ENCODE measurements around the gene DCTN3. TPM values are rescaled to one million over a fixed set of nuclear protein-coding genes. Genes with fewer than 3 reads are reported as not detected.

The DCTN3 gene
- total RNA-seq, result 72.2 TPM
- long read RNA-seq, transcript DCTN3-201 (7 exons, 808 nt), result major isoform, 59 of 65 reads
- long read RNA-seq, partial matches to known transcripts, result 2 of 65 reads
- long read RNA-seq, other reads (novel, unspliced or antisense), result 1 of 65 reads

DNA sequence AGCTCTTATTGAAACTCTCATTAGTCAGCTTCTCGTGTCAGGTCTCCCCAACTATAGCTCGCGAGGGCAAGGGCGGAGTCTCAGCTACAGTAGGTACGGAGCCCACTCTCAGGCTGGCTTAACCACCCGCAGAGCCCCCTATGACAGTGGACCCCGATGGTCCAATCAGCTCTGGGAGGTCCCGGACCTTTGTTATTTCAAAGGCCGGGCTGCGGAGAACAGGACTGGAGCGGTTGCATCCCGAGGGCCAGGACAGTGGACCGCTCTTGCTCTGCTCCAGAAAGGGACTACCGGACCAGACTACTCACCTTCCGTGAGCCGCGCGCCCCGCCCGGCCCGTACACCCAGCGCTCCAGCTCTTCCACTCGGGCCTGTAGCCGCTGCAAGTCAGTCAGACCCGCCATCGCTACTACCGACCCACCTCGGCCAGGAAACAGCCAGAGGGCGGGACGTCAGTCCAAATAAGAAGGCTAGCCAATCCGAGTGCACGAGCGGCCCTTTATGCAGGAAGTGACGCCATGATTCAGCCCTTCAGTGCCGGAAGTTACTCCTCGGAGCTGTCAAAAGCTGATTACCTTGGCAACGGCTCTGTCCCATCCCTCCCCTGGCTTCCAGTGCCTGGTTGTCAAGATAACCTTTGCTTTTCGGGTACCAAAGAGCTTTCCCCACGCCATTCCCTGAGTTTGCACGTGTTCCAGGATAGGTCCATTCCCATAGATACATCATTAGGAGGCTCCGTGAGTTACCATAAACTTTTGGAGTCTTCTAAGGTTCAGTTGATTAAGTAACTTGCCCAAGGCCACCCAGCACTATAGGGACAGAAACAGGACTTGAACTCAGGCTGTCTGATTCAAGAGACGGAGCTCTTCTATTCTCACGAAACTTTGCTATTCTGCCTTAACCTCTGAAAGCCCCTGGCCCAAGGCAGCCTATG, at the start of gene DCTN3:
Gene DCTN3, minus strand, starts transcription at position 435 of the 934 bp plus-strand sequence. Its CDS starts 31 bp downstream, at position 404.
- Histone ChIP-seq H3K27ac (peak within 1 kb of the TSS; percentile 76), H3K27me3 (ENCODE audit: low read depth) (peaks cover 38% of the 10 kb centered on the region), H3K9me3 (no peaks in the 10 kb centered on the region), H3K36me3 (peaks cover 35% of the 10 kb centered on the region), H3K4me1 (peaks cover 23% of the 10 kb centered on the region), H3K4me3 (peak within 1 kb of the TSS; percentile 97)
- TF ChIP-seq, protein P1, sequence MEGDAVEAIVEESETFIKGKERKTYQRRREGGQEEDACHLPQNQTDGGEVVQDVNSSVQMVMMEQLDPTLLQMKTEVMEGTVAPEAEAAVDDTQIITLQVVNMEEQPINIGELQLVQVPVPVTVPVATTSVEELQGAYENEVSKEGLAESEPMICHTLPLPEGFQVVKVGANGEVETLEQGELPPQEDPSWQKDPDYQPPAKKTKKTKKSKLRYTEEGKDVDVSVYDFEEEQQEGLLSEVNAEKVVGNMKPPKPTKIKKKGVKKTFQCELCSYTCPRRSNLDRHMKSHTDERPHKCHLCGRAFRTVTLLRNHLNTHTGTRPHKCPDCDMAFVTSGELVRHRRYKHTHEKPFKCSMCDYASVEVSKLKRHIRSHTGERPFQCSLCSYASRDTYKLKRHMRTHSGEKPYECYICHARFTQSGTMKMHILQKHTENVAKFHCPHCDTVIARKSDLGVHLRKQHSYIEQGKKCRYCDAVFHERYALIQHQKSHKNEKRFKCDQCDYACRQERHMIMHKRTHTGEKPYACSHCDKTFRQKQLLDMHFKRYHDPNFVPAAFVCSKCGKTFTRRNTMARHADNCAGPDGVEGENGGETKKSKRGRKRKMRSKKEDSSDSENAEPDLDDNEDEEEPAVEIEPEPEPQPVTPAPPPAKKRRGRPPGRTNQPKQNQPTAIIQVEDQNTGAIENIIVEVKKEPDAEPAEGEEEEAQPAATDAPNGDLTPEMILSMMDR (IDR thresholded peaks at IDR 0.05), result no peak
- DNase-seq (peak; percentile 96), ATAC-seq (peak; percentile 97 to 99)
- intact Hi-C loops (cut with DNase I), result no loop called here

DNA sequence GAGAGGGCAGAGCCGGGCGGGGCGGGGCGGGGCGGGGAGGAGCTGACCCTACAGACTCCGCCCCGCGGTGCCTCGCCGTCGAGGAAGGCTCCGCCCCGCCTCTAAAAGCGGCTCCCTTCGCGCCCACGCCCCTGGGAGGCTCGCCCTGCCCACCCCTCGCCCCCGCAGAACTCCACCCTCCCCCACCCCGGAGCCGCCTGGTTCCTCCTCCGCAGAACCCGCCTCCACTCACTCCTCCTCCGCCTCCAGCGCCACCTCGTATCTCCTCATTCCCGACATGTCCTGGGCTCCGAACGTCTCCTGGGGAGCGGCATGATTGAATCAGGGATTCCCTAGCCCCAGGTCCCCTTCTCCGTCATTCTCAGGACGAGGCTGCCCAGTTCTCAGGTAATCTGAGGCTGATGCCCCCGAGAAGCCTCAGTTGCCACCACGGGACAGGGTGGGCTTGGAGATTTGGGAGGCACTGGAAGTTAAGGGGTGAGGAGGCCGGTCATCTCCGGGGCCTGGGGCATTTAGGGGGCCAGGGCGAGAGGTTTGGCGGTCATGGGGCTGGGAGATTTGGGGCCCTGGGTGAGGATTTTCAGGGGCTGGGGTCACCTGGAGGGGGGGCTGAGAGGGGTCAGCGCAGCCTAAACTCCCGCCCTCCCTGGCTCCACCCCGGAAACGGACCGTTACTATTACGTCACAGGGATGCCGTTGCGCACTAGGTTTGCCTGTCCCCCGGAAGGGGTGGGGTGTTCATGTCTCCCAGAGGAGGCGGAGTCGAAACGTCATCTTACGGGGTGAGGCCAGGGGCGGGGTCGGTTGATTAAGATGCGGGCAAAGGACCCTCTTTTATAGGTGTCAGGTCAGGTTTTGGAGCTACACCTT, 45.3 kb upstream of the DCTN3 start:
- Histone ChIP-seq H3K4me3 (peak overlapping the region; percentile 69), H3K27me3 (ENCODE audit: low read depth) (no peaks in the 10 kb centered on the region), H3K27ac (peak overlapping the region; percentile 98), H3K36me3 (peaks cover 11% of the 10 kb centered on the region), H3K4me1 (peaks cover 24% of the 10 kb centered on the region), H3K9me3 (no peaks in the 10 kb centered on the region)
- TF ChIP-seq, protein P1 (IDR thresholded peaks at IDR 0.05), result no peak
- ATAC-seq, result peak; percentile 95
- intact Hi-C loops (cut with DNase I), result no loop called here
- DNase-seq, result peak; percentile 95

DNA sequence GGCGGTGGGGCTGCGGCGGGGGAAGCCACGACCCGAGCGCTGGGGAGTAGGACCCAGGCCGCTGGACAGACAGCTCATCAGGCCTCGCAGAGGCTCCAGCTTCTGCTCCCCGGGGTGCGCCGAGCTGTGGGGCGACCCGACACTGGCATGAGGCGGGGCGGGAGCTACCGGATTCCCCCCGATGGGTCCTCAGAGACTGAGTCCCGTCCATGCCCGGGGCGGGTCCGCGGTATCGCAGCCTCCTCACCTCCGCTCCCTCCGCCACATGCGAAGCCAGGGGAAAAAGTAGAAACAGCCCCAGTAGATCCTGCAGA, 44.7 kb upstream of the DCTN3 start:
- intact Hi-C loops (cut with DNase I), result no loop called here
- DNase-seq (no peak), ATAC-seq (peak; percentile 21)
- Histone ChIP-seq H3K36me3 (peaks cover 16% of the 10 kb centered on the region), H3K9me3 (no peaks in the 10 kb centered on the region), H3K4me1 (peaks cover 24% of the 10 kb centered on the region), H3K27me3 (ENCODE audit: low read depth) (no peaks in the 10 kb centered on the region), H3K27ac (peak overlapping the region; percentile 98), H3K4me3 (peak overlapping the region; percentile 69)
- TF ChIP-seq, protein P1 (IDR thresholded peaks at IDR 0.05), result no peak

DNA sequence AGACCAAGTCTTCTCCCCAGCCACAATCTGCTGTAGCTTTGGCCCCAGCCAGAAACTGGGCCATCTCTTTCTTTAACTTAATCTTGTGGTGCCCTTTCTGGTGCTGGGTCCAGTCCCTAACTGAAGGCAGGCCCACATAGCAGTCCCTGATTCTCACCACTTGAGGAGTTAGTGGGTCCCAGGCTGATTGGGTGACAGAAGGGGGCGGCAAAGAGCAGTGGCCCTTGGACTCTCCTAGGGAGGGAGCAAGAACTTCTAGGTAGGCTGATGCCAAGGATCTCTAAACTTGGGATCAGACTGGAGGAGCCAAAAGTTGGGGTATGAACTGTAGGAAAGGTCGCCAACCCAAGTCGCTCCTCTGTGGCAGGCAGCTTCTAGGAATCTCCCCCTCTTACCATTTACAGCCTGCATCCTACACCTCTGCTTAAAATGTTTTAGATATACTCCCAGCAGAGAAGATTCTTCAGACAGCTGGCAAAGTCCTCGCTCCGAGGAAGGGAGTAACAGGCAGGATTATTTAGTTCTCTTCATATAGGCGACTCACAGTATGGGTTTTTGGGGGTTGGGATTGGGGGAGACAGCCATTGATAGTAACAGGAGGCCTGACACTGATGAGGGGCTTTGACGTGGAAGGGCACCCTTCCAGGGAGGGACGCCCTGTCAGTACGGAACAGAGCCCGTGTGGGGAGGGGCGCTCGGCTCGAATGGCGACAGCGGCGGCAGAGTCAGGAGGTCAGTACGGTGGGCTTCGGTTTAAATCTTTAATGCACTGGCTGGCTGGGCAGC, 44.2 kb upstream of the DCTN3 start:
- TF ChIP-seq, protein P1 (IDR thresholded peaks at IDR 0.05), result peak; percentile 69
- Histone ChIP-seq H3K27ac (peak overlapping the region; percentile 98), H3K36me3 (peaks cover 21% of the 10 kb centered on the region), H3K4me1 (peaks cover 24% of the 10 kb centered on the region), H3K27me3 (ENCODE audit: low read depth) (no peaks in the 10 kb centered on the region), H3K9me3 (no peaks in the 10 kb centered on the region), H3K4me3 (peak overlapping the region; percentile 69)
- ATAC-seq (peak; percentile 63 to 64), DNase-seq (peak; percentile 79)
- intact Hi-C loops (cut with DNase I), result no loop called here

DNA sequence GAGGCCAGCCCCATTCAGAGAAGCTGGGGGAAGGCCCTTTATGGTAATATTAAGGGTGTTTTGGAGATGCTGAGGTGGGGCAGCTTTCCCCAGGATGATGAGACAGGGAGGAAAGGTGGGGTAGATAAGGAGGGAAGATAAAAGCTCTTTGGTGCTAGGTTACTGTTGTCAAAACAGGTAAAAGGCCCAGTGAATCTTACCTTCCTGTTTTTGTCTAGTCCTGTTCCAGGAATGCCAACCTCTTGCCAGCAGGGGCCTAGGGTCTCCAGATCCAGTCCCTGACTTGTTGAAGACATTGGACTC, 43.0 kb upstream of the DCTN3 start:
- no peak overlapping the region for H3K27ac ChIP-seq
- ATAC-seq, result no peak
- TF ChIP-seq, protein P1 (IDR thresholded peaks at IDR 0.05), result no peak
- DNase-seq, result no peak
- H3K4me1 ChIP-seq, result peaks cover 24% of the 10 kb centered on the region
- H3K9me3 ChIP-seq, result no peaks in the 10 kb centered on the region
- H3K27me3 ChIP-seq (ENCODE audit: low read depth), result no peaks in the 10 kb centered on the region
- no peak overlapping the region for H3K4me3 ChIP-seq
- intact Hi-C loops (cut with DNase I), result no loop called here
- H3K36me3 ChIP-seq, result peaks cover 23% of the 10 kb centered on the region

Measured in lower lobe of right lung (tissue), 2 donors.